ENCODE results near the gene DOC2B. TPM values are rescaled to one million over a fixed set of nuclear protein-coding genes. Genes with fewer than 3 reads are reported as not detected.
"Not testable (repeated sequence)": the region's sequence is repeated elsewhere in the genome, so short reads cannot be mapped to it uniquely, and the experiment has no call there.

The DOC2B gene
- total RNA-seq, 1 donor from 2014 or later = 59.6 TPM

- no peak overlapping the region for H3K4me3 Mint-ChIP-seq
- peaks cover 10% of the 10 kb centered on the region for H3K9me3 Mint-ChIP-seq
- H3K4me1 Mint-ChIP-seq = peaks cover 18% of the 10 kb centered on the region
- H3K27me3 Mint-ChIP-seq (ENCODE audit: low read depth) = no peaks in the 10 kb centered on the region
- DNase-seq (ENCODE audit: low spot score in 2 of 2, unreplicated experiment in 2 of 2) = no peak
- no peak overlapping the region for H3K27ac Mint-ChIP-seq
- H3K36me3 Mint-ChIP-seq = peaks cover 16% of the 10 kb centered on the region
- no peak for TF ChIP-seq CTCF (IDR thresholded peaks at IDR 0.05; ENCODE audit: unreplicated experiment)
Observed at GRCh38 chr17:205817-206216, 24.4 kb upstream of the DOC2B start.

- peaks cover 10% of the 10 kb centered on the region for H3K9me3 Mint-ChIP-seq
- H3K36me3 Mint-ChIP-seq = peaks cover 13% of the 10 kb centered on the region
- H3K27me3 Mint-ChIP-seq (ENCODE audit: low read depth) = no peaks in the 10 kb centered on the region
- peak overlapping the region; percentile 14 for H3K27ac Mint-ChIP-seq
- peaks cover 25% of the 10 kb centered on the region for H3K4me1 Mint-ChIP-seq
- TF ChIP-seq CTCF (IDR thresholded peaks at IDR 0.05; ENCODE audit: unreplicated experiment) = no peak
- no peak overlapping the region for H3K4me3 Mint-ChIP-seq
- no peak for DNase-seq (ENCODE audit: low spot score in 2 of 2, unreplicated experiment in 2 of 2)
Observed at GRCh38 chr17:205148-205669, 23.8 kb upstream of the DOC2B start.

- Mint-ChIP-seq H3K9me3 (peaks cover 10% of the 10 kb centered on the region), H3K27ac (peak overlapping the region; percentile 14), H3K27me3 (ENCODE audit: low read depth) (no peaks in the 10 kb centered on the region), H3K4me1 (peaks cover 31% of the 10 kb centered on the region), H3K36me3 (peaks cover 13% of the 10 kb centered on the region), H3K4me3 (no peak overlapping the region)
- DNase-seq (ENCODE audit: low spot score in 2 of 2, unreplicated experiment in 2 of 2) = no peak
- no peak for TF ChIP-seq CTCF (IDR thresholded peaks at IDR 0.05; ENCODE audit: unreplicated experiment)
Observed at GRCh38 chr17:204427-205147, 23.1 kb upstream of the DOC2B start.

- Mint-ChIP-seq H3K36me3 (peaks cover 8% of the 10 kb centered on the region), H3K4me3 (no peak overlapping the region), H3K27me3 (ENCODE audit: low read depth) (no peaks in the 10 kb centered on the region), H3K27ac (no peak overlapping the region), H3K9me3 (peaks cover 4% of the 10 kb centered on the region), H3K4me1 (peaks cover 47% of the 10 kb centered on the region)
- no peak for DNase-seq (ENCODE audit: low spot score in 2 of 2, unreplicated experiment in 2 of 2)
- no peak for TF ChIP-seq CTCF (IDR thresholded peaks at IDR 0.05; ENCODE audit: unreplicated experiment)
Observed at GRCh38 chr17:202501-202951, 21.1 kb upstream of the DOC2B start.

- H3K4me3 Mint-ChIP-seq; H3K36me3 Mint-ChIP-seq; H3K9me3 Mint-ChIP-seq; H3K27me3 Mint-ChIP-seq (ENCODE audit: low read depth); DNase-seq (ENCODE audit: low spot score in 2 of 2, unreplicated experiment in 2 of 2); H3K27ac Mint-ChIP-seq: not testable (repeated sequence)
- peaks cover 49% of the 10 kb centered on the region for H3K4me1 Mint-ChIP-seq
Observed at GRCh38 chr17:201736-202135, 20.3 kb upstream of the DOC2B start.

GRCh38 chr17:201257-201656 is 19.8 kb upstream of the DOC2B start:
- DNase-seq (ENCODE audit: low spot score in 2 of 2, unreplicated experiment in 2 of 2); H3K27me3 Mint-ChIP-seq (ENCODE audit: low read depth); H3K36me3 Mint-ChIP-seq; H3K9me3 Mint-ChIP-seq; H3K4me3 Mint-ChIP-seq: not testable (repeated sequence)
- Mint-ChIP-seq H3K27ac (peak overlapping the region; percentile 98), H3K4me1 (peaks cover 53% of the 10 kb centered on the region)
